Keratinocyte (primary cell): ENCODE results near the gene MTM1. TPM values are rescaled to one million over a fixed set of nuclear protein-coding genes. Genes with fewer than 3 reads are reported as not detected.

Experiments
- DNase-seq: peaks from one replicate; pipeline ENCODE4 v3.0.0-alpha.2; 2011; ENCODE audit warnings: low read depth, missing footprints, low spot score
- FAIRE-seq: peaks from 2 replicates; lab custom pipeline; 2011; peaks lifted over from hg19 to GRCh38; lab: Jason Lieb, UNC
- H2AFZ ChIP-seq: 2 replicates; pipeline ENCODE4 v1.6.0; 2012; ENCODE audit warnings: low read length, control low read depth, inconsistent platforms; ENCODE audit not compliant: control insufficient read depth
- H3K27ac ChIP-seq: 2 replicates; pipeline ENCODE4 v1.5.1; 2011; ENCODE audit warnings: low read length; ENCODE audit not compliant: control insufficient read depth, insufficient read depth
- H3K27me3 ChIP-seq: 3 replicates; pipeline ENCODE4 v1.6.0; 2011; ENCODE audit warnings: low read length; ENCODE audit not compliant: control insufficient read depth, insufficient read depth; ENCODE audit errors: extremely low read depth
- H3K36me3 ChIP-seq, 2 experiments: 2 replicates in 1 of 2; 3 replicates in 1 of 2; pipeline ENCODE4 v1.5.1; 2011; ENCODE audit warnings: low read length in 2 of 2, mild to moderate bottlenecking in 1 of 2; ENCODE audit not compliant: control insufficient read depth in 2 of 2, insufficient read depth in 2 of 2; ENCODE audit errors: extremely low read depth in 1 of 2
- H3K4me1 ChIP-seq: 3 replicates; pipeline ENCODE4 v1.5.1; 2011; ENCODE audit warnings: low read length; ENCODE audit not compliant: control insufficient read depth, insufficient read depth; ENCODE audit errors: extremely low read depth
- H3K4me2 ChIP-seq: 3 replicates; pipeline ENCODE4 v1.6.0; 2011; ENCODE audit warnings: low read depth, low read length; ENCODE audit not compliant: control insufficient read depth, insufficient read depth; ENCODE audit errors: extremely low read depth
- H3K4me3 ChIP-seq, 3 experiments: fragments of 200-600 bp in 1 of 3; sonication (generic) in 1 of 3; 2 replicates in 2 of 3; 3 replicates in 1 of 3; pipeline ENCODE4 v1.5.1; 2011 to 2016; ENCODE audit warnings: low read length in 3 of 3, mild to moderate bottlenecking in 3 of 3, control low read depth in 2 of 3, inconsistent platforms in 1 of 3, low read depth in 1 of 3, mixed read lengths in 1 of 3, mixed run types in 1 of 3, moderate library complexity in 1 of 3; ENCODE audit not compliant: control insufficient read depth in 2 of 3, insufficient read depth in 2 of 3; ENCODE audit errors: extremely low read depth in 1 of 3
- H3K79me2 ChIP-seq: 2 replicates; pipeline ENCODE4 v1.6.0; 2012; ENCODE audit warnings: low read length; ENCODE audit not compliant: control insufficient read depth, insufficient read depth
- H3K9ac ChIP-seq: 3 replicates; pipeline ENCODE4 v1.6.0; 2011; ENCODE audit warnings: low read length; ENCODE audit not compliant: control insufficient read depth, insufficient read depth; ENCODE audit errors: extremely low read depth
- H3K9me1 ChIP-seq: 3 replicates; pipeline ENCODE4 v1.6.0; 2011; ENCODE audit warnings: low read length; ENCODE audit not compliant: control insufficient read depth, insufficient read depth; ENCODE audit errors: extremely low read depth
- H3K9me3 ChIP-seq: 2 replicates; pipeline ENCODE4 v1.5.1; 2012; ENCODE audit warnings: low read depth, low read length; ENCODE audit not compliant: control insufficient read depth
- H4K20me1 ChIP-seq: 3 replicates; pipeline ENCODE4 v1.6.0; 2011; ENCODE audit warnings: low read length; ENCODE audit not compliant: control insufficient read depth, insufficient read depth; ENCODE audit errors: extremely low read depth
- CTCF ChIP-seq, 3 experiments: IDR thresholded peaks in 1 of 3; conservative IDR thresholded peaks in 1 of 3; optimal IDR thresholded peaks in 1 of 3; 2 replicates in 2 of 3; 3 replicates in 1 of 3; pipeline versions ENCODE3 to v1.5.1; 2011; ENCODE audit warnings: low read length in 3 of 3, mild to moderate bottlenecking in 3 of 3, moderate library complexity in 2 of 3, control low read depth in 1 of 3, inconsistent platforms in 1 of 3; ENCODE audit not compliant: insufficient read depth in 2 of 3; ENCODE audit errors: extremely low read depth in 1 of 3
- EZH2 ChIP-seq: IDR thresholded peaks from one replicate; pipeline ENCODE4 v1.6.1; 2012; ENCODE audit warnings: inconsistent platforms, mild to moderate bottlenecking, low read length, moderate library complexity
- dilution Hi-C: fragments of 300-500 bp; cut with MboI; formaldehyde crosslinking; loops from one replicate; pipeline ENCODE4 v1.7.0; 2020; ENCODE audit warnings: low sequenced_read_pairs; ENCODE audit not compliant: extremely low pct_ligation_motif_present
- polyA plus RNA-seq, 5 experiments: library from polyadenylated mRNA; depleted of rRNA in 3 of 5; stranded (reverse) in 3 of 5; stranded (forward) in 1 of 5; unstranded in 1 of 5; fragments of >200 nt; gene quantifications; 1 replicate in 1 of 5; 2 replicates in 3 of 5; 3 replicates in 1 of 5; pipeline versions ENCODE4 v1.2.1 to v1.2.3, GENCODE V29; 2011 to 2012; ENCODE audit warnings: missing spikeins in 2 of 5, low read depth in 1 of 5, low replicate concordance in 1 of 5

The MTM1 gene
- polyA plus RNA-seq, 1 donor (not counting 4 experiments of a cell fraction or from before 2014, with no cell fraction given): 13.9 TPM

- H3K4me3 ChIP-seq: no peak overlapping the region
- no peak overlapping the region for H3K27ac ChIP-seq
- TF ChIP-seq EZH2 (no peak), CTCF (optimal IDR thresholded peaks at IDR 0.05 in 1 of 3, IDR thresholded peaks at IDR 0.05 in 1 of 3, conservative IDR thresholded peaks at IDR 0.05 in 1 of 3; ENCODE audit: extremely low read depth in 1 of 3, insufficient read depth in 2 of 3, low read length in 3 of 3) (no peak)
- no peak overlapping the region for H3K9ac ChIP-seq
- no peaks in the 10 kb centered on the region for H3K9me1 ChIP-seq
- no peaks in the 10 kb centered on the region for H3K79me2 ChIP-seq
- no peak for DNase-seq
- H3K27me3 ChIP-seq: no peaks in the 10 kb centered on the region
- dilution Hi-C loops: no loop called here
- no peak overlapping the region for H3K4me2 ChIP-seq
- H3K36me3 ChIP-seq: peaks cover 0 to 3% of the 10 kb centered on the region in 2 experiments
- H3K9me3 ChIP-seq: no peaks in the 10 kb centered on the region
- H4K20me1 ChIP-seq: no peaks in the 10 kb centered on the region
- FAIRE-seq: no peak
- H2AFZ ChIP-seq: no peak overlapping the region
- no peaks in the 10 kb centered on the region for H3K4me1 ChIP-seq
Measured at GRCh38 chrX:150599226-150599625, 30.8 kb downstream of the MTM1 start.

GRCh38 chrX:150602296-150602695 lies 33.9 kb downstream of the MTM1 start:
- TF ChIP-seq EZH2 (no peak), CTCF (optimal IDR thresholded peaks at IDR 0.05 in 1 of 3, IDR thresholded peaks at IDR 0.05 in 1 of 3, conservative IDR thresholded peaks at IDR 0.05 in 1 of 3; ENCODE audit: extremely low read depth in 1 of 3, insufficient read depth in 2 of 3, low read length in 3 of 3) (no peak)
- H3K4me2 ChIP-seq: no peak overlapping the region
- no peaks in the 10 kb centered on the region for H3K4me1 ChIP-seq
- no peak overlapping the region for H3K27ac ChIP-seq
- H3K36me3 ChIP-seq: no peaks in the 10 kb centered on the region
- H4K20me1 ChIP-seq: no peaks in the 10 kb centered on the region
- H3K9ac ChIP-seq: no peak overlapping the region
- no peaks in the 10 kb centered on the region for H3K9me3 ChIP-seq
- no peaks in the 10 kb centered on the region for H3K27me3 ChIP-seq
- DNase-seq (no peak), FAIRE-seq (no peak)
- H3K4me3 ChIP-seq: no peak overlapping the region
- dilution Hi-C loops: no loop called here
- no peak overlapping the region for H2AFZ ChIP-seq
- H3K9me1 ChIP-seq: no peaks in the 10 kb centered on the region
- H3K79me2 ChIP-seq: no peaks in the 10 kb centered on the region
